Measurements from ENCODE around the gene KIF26B.

The KIF26B gene

GRCh38 chr1:245684571-245684970 is 529.8 kb downstream of the KIF26B start:
- DNase-seq = no peak
- in situ Hi-C loops (cut with HindIII; ENCODE audit: low pct_ligation_motif_present, low sequenced_read_pairs) = no loop called here
- Histone ChIP-seq H3K27ac (no peak overlapping the region), H3K36me3 (replicated peaks) (no peaks in the 10 kb centered on the region), H3K4me3 (ENCODE audit: low read depth, low read length) (no peak overlapping the region), H3K27me3 (replicated peaks) (no peaks in the 10 kb centered on the region)
- TF ChIP-seq, protein P1, sequence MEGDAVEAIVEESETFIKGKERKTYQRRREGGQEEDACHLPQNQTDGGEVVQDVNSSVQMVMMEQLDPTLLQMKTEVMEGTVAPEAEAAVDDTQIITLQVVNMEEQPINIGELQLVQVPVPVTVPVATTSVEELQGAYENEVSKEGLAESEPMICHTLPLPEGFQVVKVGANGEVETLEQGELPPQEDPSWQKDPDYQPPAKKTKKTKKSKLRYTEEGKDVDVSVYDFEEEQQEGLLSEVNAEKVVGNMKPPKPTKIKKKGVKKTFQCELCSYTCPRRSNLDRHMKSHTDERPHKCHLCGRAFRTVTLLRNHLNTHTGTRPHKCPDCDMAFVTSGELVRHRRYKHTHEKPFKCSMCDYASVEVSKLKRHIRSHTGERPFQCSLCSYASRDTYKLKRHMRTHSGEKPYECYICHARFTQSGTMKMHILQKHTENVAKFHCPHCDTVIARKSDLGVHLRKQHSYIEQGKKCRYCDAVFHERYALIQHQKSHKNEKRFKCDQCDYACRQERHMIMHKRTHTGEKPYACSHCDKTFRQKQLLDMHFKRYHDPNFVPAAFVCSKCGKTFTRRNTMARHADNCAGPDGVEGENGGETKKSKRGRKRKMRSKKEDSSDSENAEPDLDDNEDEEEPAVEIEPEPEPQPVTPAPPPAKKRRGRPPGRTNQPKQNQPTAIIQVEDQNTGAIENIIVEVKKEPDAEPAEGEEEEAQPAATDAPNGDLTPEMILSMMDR (IDR thresholded peaks at IDR 0.05; ENCODE audit: low read depth, low read length, missing control alignments) = no peak

GRCh38 chr1:245685111-245685810 is 530.5 kb downstream of the KIF26B start:
- no peaks in the 10 kb centered on the region for H3K36me3 ChIP-seq (replicated peaks)
- no peak for DNase-seq
- H3K27ac ChIP-seq = no peak overlapping the region
- in situ Hi-C loops (cut with HindIII; ENCODE audit: low pct_ligation_motif_present, low sequenced_read_pairs) = no loop called here
- no peak overlapping the region for H3K4me3 ChIP-seq (ENCODE audit: low read depth, low read length)
- TF ChIP-seq, protein P1 (IDR thresholded peaks at IDR 0.05; ENCODE audit: low read depth, low read length, missing control alignments) = no peak
- no peaks in the 10 kb centered on the region for H3K27me3 ChIP-seq (replicated peaks)

- no peak for DNase-seq
- in situ Hi-C loops (cut with HindIII; ENCODE audit: low pct_ligation_motif_present, low sequenced_read_pairs) = no loop called here
- Histone ChIP-seq H3K27me3 (replicated peaks) (no peaks in the 10 kb centered on the region), H3K36me3 (replicated peaks) (no peaks in the 10 kb centered on the region), H3K4me3 (ENCODE audit: low read depth, low read length) (no peak overlapping the region), H3K27ac (no peak overlapping the region)
- TF ChIP-seq, protein P1 (IDR thresholded peaks at IDR 0.05; ENCODE audit: low read depth, low read length, missing control alignments) = no peak
Measured at GRCh38 chr1:245686006-245686405, 531.2 kb downstream of the KIF26B start.

DNA sequence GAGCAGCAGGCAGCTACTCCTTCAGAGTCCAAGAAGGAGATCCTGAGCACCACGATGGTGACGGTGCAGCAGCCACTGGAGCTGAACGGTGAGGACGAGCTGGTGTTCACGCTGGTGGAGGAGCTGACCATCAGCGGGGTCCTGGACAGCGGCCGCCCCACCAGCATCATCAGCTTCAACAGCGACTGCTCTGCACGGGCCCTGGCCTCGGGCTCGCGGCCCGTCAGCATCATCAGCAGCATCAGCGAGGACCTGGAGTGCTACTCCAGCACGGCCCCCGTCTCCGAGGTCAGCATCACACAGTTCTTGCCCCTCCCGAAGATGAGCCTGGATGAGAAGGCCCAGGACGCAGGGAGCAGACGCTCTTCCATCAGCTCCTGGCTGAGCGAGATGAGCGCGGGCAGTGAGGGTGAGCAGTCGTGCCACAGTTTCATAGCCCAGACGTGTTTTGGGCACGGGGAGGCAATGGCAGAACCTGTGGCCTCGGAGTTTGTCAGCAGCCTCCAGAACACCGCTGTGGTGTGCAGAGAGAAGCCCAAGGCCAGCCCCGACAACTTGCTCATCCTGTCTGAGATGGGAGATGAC is 531.8 kb downstream of the KIF26B start:
- no peak for DNase-seq
- in situ Hi-C loops (cut with HindIII; ENCODE audit: low pct_ligation_motif_present, low sequenced_read_pairs) = no loop called here
- TF ChIP-seq, protein P1 (IDR thresholded peaks at IDR 0.05; ENCODE audit: low read depth, low read length, missing control alignments) = no peak
- Histone ChIP-seq H3K36me3 (replicated peaks) (no peaks in the 10 kb centered on the region), H3K27me3 (replicated peaks) (no peaks in the 10 kb centered on the region), H3K4me3 (ENCODE audit: low read depth, low read length) (no peak overlapping the region), H3K27ac (no peak overlapping the region)

GRCh38 chr1:245687152-245687635 is 532.4 kb downstream of the KIF26B start:
- H3K4me3 ChIP-seq (ENCODE audit: low read depth, low read length) = no peak overlapping the region
- no peaks in the 10 kb centered on the region for H3K36me3 ChIP-seq (replicated peaks)
- in situ Hi-C loops (cut with HindIII; ENCODE audit: low pct_ligation_motif_present, low sequenced_read_pairs) = no loop called here
- DNase-seq = no peak
- H3K27me3 ChIP-seq (replicated peaks) = no peaks in the 10 kb centered on the region
- H3K27ac ChIP-seq = no peak overlapping the region
- TF ChIP-seq, protein P1 (IDR thresholded peaks at IDR 0.05; ENCODE audit: low read depth, low read length, missing control alignments) = no peak

Measured in brain microvascular endothelial cell (primary cell).